ENCODE results near the gene GRIA4. TPM values are rescaled to one million over a fixed set of nuclear protein-coding genes. Genes with fewer than 3 reads are reported as not detected.

Gene GRIA4
- total RNA-seq, 5 donors from 2014 or later (not counting 1 experiment from before 2014, with no cell fraction given) = 0.09 TPM; not detected in 4

- WGBS (ENCODE audit: insufficient coverage) = no CpG with 5 or more reads among the region's 2 CpGs
- CTCF ChIA-PET = no interaction called here
- H3K9me3 Mint-ChIP-seq = no peaks in the 10 kb centered on the region
Observed at GRCh38 chr11:105861225-105861624, 251.4 kb downstream of the GRIA4 start.

GRCh38 chr11:105862736-105863367, 253.0 kb downstream of the GRIA4 start:
- Histone ChIP-seq H3K36me3 (ENCODE audit: control insufficient read depth in 2 of 2, extremely low read depth in 1 of 2, insufficient read depth in 1 of 2, low read length in 1 of 2) (no peaks in the 10 kb centered on the region), H3K4me3 (ENCODE audit: control insufficient read depth in 1 of 2, extremely low read depth in 1 of 2, low read length in 1 of 2) (no peak overlapping the region), H3K27me3 (replicated peaks in 1 of 2; ENCODE audit: control insufficient read depth in 2 of 2, extremely low read depth in 1 of 2, insufficient read depth in 2 of 2, low read length in 1 of 2) (no peaks in the 10 kb centered on the region), H3K27ac (ENCODE audit: low read length) (no peak overlapping the region), H3K9me3 (no peaks in the 10 kb centered on the region), H3K4me1 (ENCODE audit: control insufficient read depth in 1 of 2, extremely low read depth in 1 of 2, insufficient read depth in 2 of 2, low read length in 2 of 2) (no peaks in the 10 kb centered on the region)
- no peak overlapping the region for H3K4me3 Mint-ChIP-seq
- no peak overlapping the region for H3K27ac Mint-ChIP-seq
- DNase-seq = peak in 2 of 35 experiments; percentile 1 to 47
- no CpG with 5 or more reads among the region's 3 CpGs for WGBS (ENCODE audit: insufficient coverage)
- no peak for ATAC-seq (replicated peaks in 1 of 4)
- ChIA-PET CTCF (interaction anchor here (0.6 to 1.8 kb wide), 12 partner anchors 10 to 1339 kb away, joined by 3 to 7 read pairs (median 3); no protein-coding TSS in a partner anchor), POLR2A (no interaction called here)
- H3K27me3 Mint-ChIP-seq = peaks cover 0 to 9% of the 10 kb centered on the region in 2 donors
- H3K36me3 Mint-ChIP-seq = no peaks in the 10 kb centered on the region
- no peaks in the 10 kb centered on the region for H3K4me1 Mint-ChIP-seq
- H3K9me3 Mint-ChIP-seq = no peaks in the 10 kb centered on the region

More at GRCh38 chr11:105861225-105861624, 251.4 kb downstream of the GRIA4 start:
- DNase-seq (no peak), ATAC-seq (replicated peaks in 1 of 4) (no peak)
- no peak overlapping the region for H3K4me3 ChIP-seq (ENCODE audit: control insufficient read depth in 1 of 2, extremely low read depth in 1 of 2, low read length in 1 of 2)
- H3K27me3 ChIP-seq (replicated peaks in 1 of 2; ENCODE audit: control insufficient read depth in 2 of 2, extremely low read depth in 1 of 2, insufficient read depth in 2 of 2, low read length in 1 of 2) = no peaks in the 10 kb centered on the region
- H3K9me3 ChIP-seq = no peaks in the 10 kb centered on the region
- no peak overlapping the region for H3K4me3 Mint-ChIP-seq
- H3K27me3 Mint-ChIP-seq = peaks cover 0 to 2% of the 10 kb centered on the region in 2 donors
- POLR2A ChIA-PET = interaction anchor here in 1 of 2 donors (0.6 kb wide), 1 partner anchor 277 kb away, joined by 3 read pairs; no protein-coding TSS in a partner anchor
- no peaks in the 10 kb centered on the region for H3K36me3 ChIP-seq (ENCODE audit: control insufficient read depth in 2 of 2, extremely low read depth in 1 of 2, insufficient read depth in 1 of 2, low read length in 1 of 2)
- no peaks in the 10 kb centered on the region for H3K36me3 Mint-ChIP-seq
- H3K27ac Mint-ChIP-seq = no peak overlapping the region
- no peaks in the 10 kb centered on the region for H3K4me1 Mint-ChIP-seq
- no peaks in the 10 kb centered on the region for H3K4me1 ChIP-seq (ENCODE audit: control insufficient read depth in 1 of 2, extremely low read depth in 1 of 2, insufficient read depth in 2 of 2, low read length in 2 of 2)
- H3K27ac ChIP-seq (ENCODE audit: low read length) = no peak overlapping the region

DNA sequence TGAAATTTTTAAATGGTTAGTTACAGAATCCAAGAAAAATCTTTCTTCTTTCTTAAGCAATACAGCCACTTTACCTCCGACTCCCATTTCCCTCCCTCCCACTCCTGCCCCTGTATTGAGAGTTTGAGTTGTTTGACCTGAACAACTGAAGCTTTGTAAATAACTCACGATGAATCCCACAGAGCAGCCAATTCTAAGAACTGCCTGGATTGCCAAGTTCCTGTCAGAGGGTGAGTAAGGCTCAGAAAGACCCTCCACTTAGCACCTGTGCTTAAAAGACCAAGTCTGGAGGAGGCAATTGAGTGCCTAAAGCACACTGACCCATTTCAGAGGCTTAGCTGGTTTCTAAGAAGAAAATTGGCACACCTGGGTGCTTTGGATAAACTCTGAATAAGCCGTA, 253.7 kb downstream of the GRIA4 start:
- Mint-ChIP-seq H3K4me3 (no peak overlapping the region), H3K4me1 (no peaks in the 10 kb centered on the region), H3K36me3 (no peaks in the 10 kb centered on the region), H3K27me3 (peaks cover 0 to 9% of the 10 kb centered on the region in 2 donors), H3K27ac (no peak overlapping the region), H3K9me3 (no peaks in the 10 kb centered on the region)
- H3K36me3 ChIP-seq (ENCODE audit: control insufficient read depth in 2 of 2, extremely low read depth in 1 of 2, insufficient read depth in 1 of 2, low read length in 1 of 2) = no peaks in the 10 kb centered on the region
- 17% methylated on average over 1 of the region's 3 CpGs for WGBS (ENCODE audit: insufficient coverage)
- H3K9me3 ChIP-seq = no peaks in the 10 kb centered on the region
- H3K4me1 ChIP-seq (ENCODE audit: control insufficient read depth in 1 of 2, extremely low read depth in 1 of 2, insufficient read depth in 2 of 2, low read length in 2 of 2) = no peaks in the 10 kb centered on the region
- no peaks in the 10 kb centered on the region for H3K27me3 ChIP-seq (replicated peaks in 1 of 2; ENCODE audit: control insufficient read depth in 2 of 2, extremely low read depth in 1 of 2, insufficient read depth in 2 of 2, low read length in 1 of 2)
- ATAC-seq (replicated peaks in 1 of 4) (no peak), DNase-seq (no peak)
- no peak overlapping the region for H3K4me3 ChIP-seq (ENCODE audit: control insufficient read depth in 1 of 2, extremely low read depth in 1 of 2, low read length in 1 of 2)
- POLR2A ChIA-PET = no interaction called here
- no peak overlapping the region for H3K27ac ChIP-seq (ENCODE audit: low read length)
- CTCF ChIA-PET = interaction anchor here (0.6 to 1.8 kb wide), 10 partner anchors 11 to 1333 kb away, joined by 3 to 7 read pairs (median 3); no protein-coding TSS in a partner anchor

DNA sequence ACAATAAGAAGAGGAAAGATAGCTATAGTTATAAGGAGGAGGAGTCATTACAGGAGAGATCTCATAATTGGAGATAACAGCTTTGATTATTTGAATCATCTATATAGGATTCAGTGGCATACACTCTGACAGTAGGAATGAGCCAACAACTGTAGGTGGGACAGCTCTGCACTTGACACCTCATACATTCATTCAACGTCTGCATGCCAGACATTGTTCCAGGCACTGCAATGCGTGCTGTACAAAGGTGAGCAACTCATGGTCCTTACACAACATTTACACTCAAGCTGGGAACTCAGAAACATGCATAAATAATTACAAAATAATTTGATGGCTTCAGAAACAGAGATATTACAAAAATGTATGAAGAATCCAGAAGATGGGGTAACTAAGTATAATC, 257.9 kb downstream of the GRIA4 start:
- WGBS (ENCODE audit: insufficient coverage) = 40% methylated on average over 1 of the region's 2 CpGs
- Mint-ChIP-seq H3K9me3 (no peaks in the 10 kb centered on the region), H3K4me3 (no peak overlapping the region), H3K27me3 (peaks cover 4 to 9% of the 10 kb centered on the region in 2 donors), H3K4me1 (no peaks in the 10 kb centered on the region), H3K27ac (no peak overlapping the region), H3K36me3 (no peaks in the 10 kb centered on the region)
- H3K4me3 ChIP-seq (ENCODE audit: control insufficient read depth in 1 of 2, extremely low read depth in 1 of 2, low read length in 1 of 2) = no peak overlapping the region
- no peak for DNase-seq
- no peak overlapping the region for H3K27ac ChIP-seq (ENCODE audit: low read length)
- no peaks in the 10 kb centered on the region for H3K36me3 ChIP-seq (ENCODE audit: control insufficient read depth in 2 of 2, extremely low read depth in 1 of 2, insufficient read depth in 1 of 2, low read length in 1 of 2)
- ATAC-seq (replicated peaks in 1 of 4) = no peak
- CTCF ChIA-PET = no interaction called here
- H3K9me3 ChIP-seq = no peaks in the 10 kb centered on the region
- no peaks in the 10 kb centered on the region for H3K27me3 ChIP-seq (replicated peaks in 1 of 2; ENCODE audit: control insufficient read depth in 2 of 2, extremely low read depth in 1 of 2, insufficient read depth in 2 of 2, low read length in 1 of 2)
- POLR2A ChIA-PET = no interaction called here
- no peaks in the 10 kb centered on the region for H3K4me1 ChIP-seq (ENCODE audit: control insufficient read depth in 1 of 2, extremely low read depth in 1 of 2, insufficient read depth in 2 of 2, low read length in 2 of 2)

GRCh38 chr11:105868762-105869285, 259.0 kb downstream of the GRIA4 start:
- ATAC-seq (replicated peaks in 1 of 4) = no peak
- Mint-ChIP-seq H3K9me3 (no peaks in the 10 kb centered on the region), H3K36me3 (no peaks in the 10 kb centered on the region), H3K4me1 (no peaks in the 10 kb centered on the region), H3K27ac (no peak overlapping the region), H3K27me3 (peaks cover 4 to 9% of the 10 kb centered on the region in 2 donors), H3K4me3 (no peak overlapping the region)
- H3K4me1 ChIP-seq (ENCODE audit: control insufficient read depth in 1 of 2, extremely low read depth in 1 of 2, insufficient read depth in 2 of 2, low read length in 2 of 2) = no peaks in the 10 kb centered on the region
- H3K27me3 ChIP-seq (replicated peaks in 1 of 2; ENCODE audit: control insufficient read depth in 2 of 2, extremely low read depth in 1 of 2, insufficient read depth in 2 of 2, low read length in 1 of 2) = no peaks in the 10 kb centered on the region
- WGBS (ENCODE audit: insufficient coverage) = no CpG with 5 or more reads among the region's 4 CpGs
- no peak overlapping the region for H3K4me3 ChIP-seq (ENCODE audit: control insufficient read depth in 1 of 2, extremely low read depth in 1 of 2, low read length in 1 of 2)
- no peaks in the 10 kb centered on the region for H3K36me3 ChIP-seq (ENCODE audit: control insufficient read depth in 2 of 2, extremely low read depth in 1 of 2, insufficient read depth in 1 of 2, low read length in 1 of 2)
- no peaks in the 10 kb centered on the region for H3K9me3 ChIP-seq
- DNase-seq = no peak
- ChIA-PET POLR2A (no interaction called here), CTCF (interaction anchor here in 1 of 2 donors (0.6 kb wide), 1 partner anchor 64 kb away, joined by 8 read pairs; no protein-coding TSS in a partner anchor)
- no peak overlapping the region for H3K27ac ChIP-seq (ENCODE audit: low read length)

- peaks cover 0 to 7% (median 3%) of the 10 kb centered on the region in 3 donors for H3K9me3 Mint-ChIP-seq
- WGBS (ENCODE audit: insufficient coverage) = 65% methylated on average over 3 of the region's 8 CpGs
- no peak overlapping the region for H3K4me3 ChIP-seq (ENCODE audit: control insufficient read depth in 1 of 2, extremely low read depth in 1 of 2, low read length in 1 of 2)
- no peaks in the 10 kb centered on the region for H3K4me1 ChIP-seq (ENCODE audit: control insufficient read depth in 1 of 2, extremely low read depth in 1 of 2, insufficient read depth in 2 of 2, low read length in 2 of 2)
- H3K9me3 ChIP-seq = no peaks in the 10 kb centered on the region
- ATAC-seq (replicated peaks in 1 of 4) (no peak), DNase-seq (no peak)
- H3K27ac ChIP-seq (ENCODE audit: low read length) = no peak overlapping the region
- H3K27me3 ChIP-seq (replicated peaks in 1 of 2; ENCODE audit: control insufficient read depth in 2 of 2, extremely low read depth in 1 of 2, insufficient read depth in 2 of 2, low read length in 1 of 2) = no peaks in the 10 kb centered on the region
- POLR2A ChIA-PET = no interaction called here
- H3K36me3 ChIP-seq (ENCODE audit: control insufficient read depth in 2 of 2, extremely low read depth in 1 of 2, insufficient read depth in 1 of 2, low read length in 1 of 2) = no peaks in the 10 kb centered on the region
- CTCF ChIA-PET = no interaction called here
- no peaks in the 10 kb centered on the region for H3K4me1 Mint-ChIP-seq
- no peaks in the 10 kb centered on the region for H3K36me3 Mint-ChIP-seq
- no peak overlapping the region for H3K27ac Mint-ChIP-seq
- H3K4me3 Mint-ChIP-seq = no peak overlapping the region
- H3K27me3 Mint-ChIP-seq = peaks cover 4 to 9% of the 10 kb centered on the region in 2 donors
Observed at GRCh38 chr11:105870516-105871113, 260.7 kb downstream of the GRIA4 start.
